ENCODE data around the gene PPP2R2C.

The PPP2R2C gene

DNA sequence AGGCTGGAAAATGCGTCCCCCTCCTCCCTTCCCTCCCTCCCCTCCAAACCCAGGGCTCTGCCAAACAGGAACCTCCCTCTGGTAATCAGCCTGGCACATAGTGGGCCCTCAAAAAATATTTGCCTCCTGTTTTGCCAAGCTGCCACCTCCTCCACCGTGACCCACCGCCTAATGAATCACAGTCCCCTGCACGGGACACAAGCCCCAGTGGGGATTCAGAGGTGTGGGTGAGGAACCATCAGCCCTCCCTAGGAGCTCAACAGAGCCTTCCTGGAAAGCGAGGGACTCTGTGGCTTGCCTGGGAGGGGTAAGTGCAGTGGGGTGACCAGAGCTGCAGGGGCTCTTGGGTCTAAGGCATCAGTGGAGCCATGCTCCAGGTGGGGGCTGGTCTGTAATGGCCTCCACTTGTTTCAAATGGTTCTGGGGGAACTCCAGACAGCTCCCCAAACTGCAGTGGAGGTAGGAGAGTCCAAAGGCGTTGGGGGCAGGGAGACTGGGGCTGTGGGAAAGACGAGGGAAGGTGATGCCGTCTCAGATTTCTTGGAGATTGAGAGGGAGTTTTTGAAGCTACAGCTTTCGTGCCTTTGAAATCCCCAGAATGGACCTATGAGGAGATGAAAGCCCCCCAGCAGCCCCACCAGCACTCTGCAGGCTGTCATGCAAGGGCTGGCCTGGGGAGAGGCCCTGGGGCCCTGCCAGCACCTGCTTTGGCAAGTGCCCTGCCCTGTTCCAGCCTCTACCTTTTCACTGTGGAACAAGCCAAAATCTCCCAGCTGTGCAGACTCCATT, 1.0 kb upstream of the PPP2R2C start:
- no peaks in the 10 kb centered on the region for H3K27me3 ChIP-seq (ENCODE audit: insufficient read depth, low read length, poor library complexity, severe bottlenecking)
- H3K4me2 ChIP-seq (ENCODE audit: low read depth, low read length, poor library complexity, severe bottlenecking) = no peak overlapping the region
- TF ChIP-seq, protein P1, sequence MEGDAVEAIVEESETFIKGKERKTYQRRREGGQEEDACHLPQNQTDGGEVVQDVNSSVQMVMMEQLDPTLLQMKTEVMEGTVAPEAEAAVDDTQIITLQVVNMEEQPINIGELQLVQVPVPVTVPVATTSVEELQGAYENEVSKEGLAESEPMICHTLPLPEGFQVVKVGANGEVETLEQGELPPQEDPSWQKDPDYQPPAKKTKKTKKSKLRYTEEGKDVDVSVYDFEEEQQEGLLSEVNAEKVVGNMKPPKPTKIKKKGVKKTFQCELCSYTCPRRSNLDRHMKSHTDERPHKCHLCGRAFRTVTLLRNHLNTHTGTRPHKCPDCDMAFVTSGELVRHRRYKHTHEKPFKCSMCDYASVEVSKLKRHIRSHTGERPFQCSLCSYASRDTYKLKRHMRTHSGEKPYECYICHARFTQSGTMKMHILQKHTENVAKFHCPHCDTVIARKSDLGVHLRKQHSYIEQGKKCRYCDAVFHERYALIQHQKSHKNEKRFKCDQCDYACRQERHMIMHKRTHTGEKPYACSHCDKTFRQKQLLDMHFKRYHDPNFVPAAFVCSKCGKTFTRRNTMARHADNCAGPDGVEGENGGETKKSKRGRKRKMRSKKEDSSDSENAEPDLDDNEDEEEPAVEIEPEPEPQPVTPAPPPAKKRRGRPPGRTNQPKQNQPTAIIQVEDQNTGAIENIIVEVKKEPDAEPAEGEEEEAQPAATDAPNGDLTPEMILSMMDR (conservative IDR thresholded peaks at IDR 0.05; ENCODE audit: low read length) = no peak
- TF ChIP-seq EZH2phosphoT487 (IDR thresholded peaks at IDR 0.05; ENCODE audit: borderline replicate concordance) = no peak
- H3K9ac ChIP-seq (ENCODE audit: low read depth, low read length, poor library complexity, severe bottlenecking) = no peak overlapping the region
- H3K79me2 ChIP-seq (ENCODE audit: insufficient read depth, low read length) = no peaks in the 10 kb centered on the region
- H3K4me3 ChIP-seq (ENCODE audit: low read length, poor library complexity, severe bottlenecking) = no peak overlapping the region
- no peaks in the 10 kb centered on the region for H3K9me2 ChIP-seq (replicated peaks; ENCODE audit: low read depth, low read length)
- H4K20me1 ChIP-seq (ENCODE audit: insufficient read depth, low read length, poor library complexity, severe bottlenecking) = no peaks in the 10 kb centered on the region
- H3K36me3 ChIP-seq (ENCODE audit: insufficient read depth, low read length) = no peaks in the 10 kb centered on the region
- H3K9me3 ChIP-seq (ENCODE audit: insufficient read depth, low read depth, low read length) = no peaks in the 10 kb centered on the region
- H3F3A ChIP-seq (ENCODE audit: low read depth) = no peaks in the 10 kb centered on the region
- H2AFZ ChIP-seq (ENCODE audit: low read length) = no peak overlapping the region
- no peaks in the 10 kb centered on the region for H3K4me1 ChIP-seq (ENCODE audit: insufficient read depth, low read length, poor library complexity, severe bottlenecking)

- Histone ChIP-seq H3K4me2 (ENCODE audit: low read depth, low read length, poor library complexity, severe bottlenecking) (no peak overlapping the region), H3K9me3 (ENCODE audit: insufficient read depth, low read depth, low read length) (no peaks in the 10 kb centered on the region), H3K9me2 (replicated peaks; ENCODE audit: low read depth, low read length) (no peaks in the 10 kb centered on the region), H3K9ac (ENCODE audit: low read depth, low read length, poor library complexity, severe bottlenecking) (no peak overlapping the region), H3K4me1 (ENCODE audit: insufficient read depth, low read length, poor library complexity, severe bottlenecking) (no peaks in the 10 kb centered on the region), H4K20me1 (ENCODE audit: insufficient read depth, low read length, poor library complexity, severe bottlenecking) (no peaks in the 10 kb centered on the region), H3F3A (ENCODE audit: low read depth) (no peaks in the 10 kb centered on the region), H3K36me3 (ENCODE audit: insufficient read depth, low read length) (no peaks in the 10 kb centered on the region), H3K4me3 (ENCODE audit: low read length, poor library complexity, severe bottlenecking) (no peak overlapping the region), H3K27me3 (ENCODE audit: insufficient read depth, low read length, poor library complexity, severe bottlenecking) (no peaks in the 10 kb centered on the region), H2AFZ (ENCODE audit: low read length) (no peak overlapping the region), H3K79me2 (ENCODE audit: insufficient read depth, low read length) (no peaks in the 10 kb centered on the region)
- TF ChIP-seq, protein P1 (conservative IDR thresholded peaks at IDR 0.05; ENCODE audit: low read length) = no peak
- TF ChIP-seq EZH2phosphoT487 (IDR thresholded peaks at IDR 0.05; ENCODE audit: borderline replicate concordance) = no peak
Measured at GRCh38 chr4:6472008-6472386, 417 bp downstream of the PPP2R2C start.

- TF ChIP-seq, protein P1 (conservative IDR thresholded peaks at IDR 0.05; ENCODE audit: low read length) = no peak
- Histone ChIP-seq H3K4me3 (ENCODE audit: low read length, poor library complexity, severe bottlenecking) (no peak overlapping the region), H3K36me3 (ENCODE audit: insufficient read depth, low read length) (no peaks in the 10 kb centered on the region), H3K4me2 (ENCODE audit: low read depth, low read length, poor library complexity, severe bottlenecking) (no peak overlapping the region), H2AFZ (ENCODE audit: low read length) (no peak overlapping the region), H4K20me1 (ENCODE audit: insufficient read depth, low read length, poor library complexity, severe bottlenecking) (no peaks in the 10 kb centered on the region), H3K4me1 (ENCODE audit: insufficient read depth, low read length, poor library complexity, severe bottlenecking) (no peaks in the 10 kb centered on the region), H3K27me3 (ENCODE audit: insufficient read depth, low read length, poor library complexity, severe bottlenecking) (no peaks in the 10 kb centered on the region), H3K79me2 (ENCODE audit: insufficient read depth, low read length) (no peaks in the 10 kb centered on the region), H3F3A (ENCODE audit: low read depth) (no peaks in the 10 kb centered on the region), H3K9me3 (ENCODE audit: insufficient read depth, low read depth, low read length) (no peaks in the 10 kb centered on the region), H3K9ac (ENCODE audit: low read depth, low read length, poor library complexity, severe bottlenecking) (no peak overlapping the region), H3K9me2 (replicated peaks; ENCODE audit: low read depth, low read length) (no peaks in the 10 kb centered on the region)
Measured at GRCh38 chr4:6471307-6472007, 957 bp downstream of the PPP2R2C start.
